ENCODE results near the gene VGLL4.
A peak's percentile ranks its signal among the peaks of the same experiment; 100 is the strongest.

VGLL4 gene

GRCh38 chr3:11546657-11547302 is 96.9 kb downstream of the VGLL4 start:
- DNase-seq, result no peak

GRCh38 chr3:11545186-11545851 is 98.4 kb downstream of the VGLL4 start:
- peak; percentile 23 for DNase-seq

- DNase-seq, result peak; percentile 33
Measured at GRCh38 chr3:11544412-11545181, 99.1 kb downstream of the VGLL4 start.

- no peak for DNase-seq
Measured at GRCh38 chr3:11543948-11544387, 99.7 kb downstream of the VGLL4 start.

- DNase-seq, result no peak
Measured at GRCh38 chr3:11543141-11543947, 100.4 kb downstream of the VGLL4 start.

GRCh38 chr3:11542551-11542950 is 101.2 kb downstream of the VGLL4 start:
- DNase-seq, result no peak

- DNase-seq, result no peak
Measured at GRCh38 chr3:11541321-11542303, 102.1 kb downstream of the VGLL4 start.

GRCh38 chr3:11539677-11540076 is 104.0 kb downstream of the VGLL4 start:
- no peak for DNase-seq

- DNase-seq, result no peak
Measured at GRCh38 chr3:11539218-11539617, 104.5 kb downstream of the VGLL4 start.

- no peak for DNase-seq
Measured at GRCh38 chr3:11538581-11538980, 105.1 kb downstream of the VGLL4 start.

- DNase-seq, result no peak
Measured at GRCh38 chr3:11536936-11537612, 106.6 kb downstream of the VGLL4 start.

- DNase-seq, result no peak
Measured at GRCh38 chr3:11536132-11536935, 107.4 kb downstream of the VGLL4 start.

GRCh38 chr3:11535243-11535960 is 108.3 kb downstream of the VGLL4 start:
- DNase-seq, result no peak

- no peak for DNase-seq
Measured at GRCh38 chr3:11534793-11535101, 109.0 kb downstream of the VGLL4 start.

GRCh38 chr3:11534011-11534792 is 109.5 kb downstream of the VGLL4 start:
- peak; percentile 50 for DNase-seq

GRCh38 chr3:11532931-11533391 is 110.8 kb downstream of the VGLL4 start:
- DNase-seq, result peak; percentile 59

GRCh38 chr3:11530153-11530721 is 113.5 kb downstream of the VGLL4 start:
- peak; percentile 99 for DNase-seq

- no peak for DNase-seq
Measured at GRCh38 chr3:11529281-11529680, 114.4 kb downstream of the VGLL4 start.

Measured in fibroblast of skin of right biceps (primary cell).